IPS-18a (cell line): ENCODE measurements around the gene WBP1.
"Not testable (repeated sequence)": the region's sequence is repeated elsewhere in the genome, so short reads cannot be mapped to it uniquely, and the experiment has no call there.

Experiments used
- H3K27ac ChIP-seq: one replicate; pipeline ENCODE4 v1.5.1; 2013; ENCODE audit warnings: low read length
- H3K27me3 ChIP-seq: one replicate; pipeline ENCODE4 v1.6.1; 2013; ENCODE audit warnings: mild to moderate bottlenecking, low read length; ENCODE audit not compliant: control insufficient read depth, insufficient read depth
- H3K36me3 ChIP-seq: one replicate; pipeline ENCODE4 v1.6.1; 2013; ENCODE audit warnings: low read depth, low read length; ENCODE audit not compliant: control insufficient read depth
- H3K4me1 ChIP-seq: one replicate; pipeline ENCODE4 v1.6.1; 2013; ENCODE audit warnings: low read depth, low read length; ENCODE audit not compliant: control insufficient read depth
- H3K4me3 ChIP-seq: one replicate; pipeline ENCODE4 v1.5.1; 2013; ENCODE audit warnings: low read length
- H3K9ac ChIP-seq: one replicate; pipeline ENCODE4 v1.6.1; 2013; ENCODE audit warnings: mild to moderate bottlenecking, low read length, moderate library complexity
- H3K9me3 ChIP-seq: one replicate; pipeline ENCODE4 v1.6.1; 2013; ENCODE audit warnings: low read depth, low read length; ENCODE audit not compliant: control insufficient read depth

The WBP1 gene

GRCh38 chr2:74444498-74445318, 13.5 kb upstream of the WBP1 start:
- Histone ChIP-seq H3K9me3 (no peaks in the 10 kb centered on the region), H3K27ac (no peak overlapping the region), H3K4me3 (no peak overlapping the region), H3K4me1 (peaks cover 1% of the 10 kb centered on the region), H3K9ac (no peak overlapping the region), H3K36me3 (no peaks in the 10 kb centered on the region), H3K27me3 (no peaks in the 10 kb centered on the region)

DNA sequence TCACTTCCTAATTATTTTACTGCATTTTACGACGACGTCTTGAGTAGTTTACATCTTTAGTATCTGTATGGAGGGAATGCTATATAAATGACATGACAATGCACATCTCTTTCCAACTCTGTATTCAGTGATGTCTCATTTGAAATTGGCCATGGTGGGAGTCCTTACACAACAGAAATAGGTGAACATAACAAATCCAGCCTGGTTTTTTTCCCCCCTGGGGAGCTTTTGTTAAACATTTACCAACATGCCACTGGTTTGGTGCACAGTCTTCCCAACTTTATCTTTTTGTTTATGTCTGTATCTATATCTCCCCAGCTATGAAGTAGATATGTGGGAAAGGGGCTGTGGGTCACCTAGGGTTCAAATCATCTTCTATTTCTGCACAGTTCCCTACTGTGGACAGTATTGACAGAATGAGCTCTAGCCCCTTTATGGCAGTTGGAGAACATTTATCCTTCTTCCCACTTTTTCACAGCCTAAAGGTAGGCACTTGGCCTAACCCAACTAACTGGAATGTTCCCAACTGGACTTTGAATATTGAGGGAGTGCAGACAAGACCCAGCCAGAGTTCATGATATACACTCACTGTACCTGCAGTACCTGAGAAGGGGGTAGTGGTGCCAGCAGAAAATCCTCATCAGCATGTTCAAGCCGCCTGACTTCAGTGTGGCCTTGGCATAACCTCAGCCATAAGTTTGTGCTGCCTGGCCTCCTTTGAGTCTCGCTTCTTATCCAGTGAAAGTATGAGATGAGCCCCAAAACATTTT, 10.8 kb upstream of the WBP1 start:
- no peaks in the 10 kb centered on the region for H3K9me3 ChIP-seq
- no peak overlapping the region for H3K4me3 ChIP-seq
- H3K27ac ChIP-seq = no peak overlapping the region
- no peaks in the 10 kb centered on the region for H3K36me3 ChIP-seq
- no peaks in the 10 kb centered on the region for H3K27me3 ChIP-seq
- H3K9ac ChIP-seq = no peak overlapping the region
- H3K4me1 ChIP-seq = no peaks in the 10 kb centered on the region

GRCh38 chr2:74448771-74449170, 9.5 kb upstream of the WBP1 start:
- Histone ChIP-seq H3K4me1 (no peaks in the 10 kb centered on the region), H3K27ac (no peak overlapping the region), H3K9me3 (no peaks in the 10 kb centered on the region), H3K36me3 (no peaks in the 10 kb centered on the region), H3K4me3 (no peak overlapping the region), H3K27me3 (no peaks in the 10 kb centered on the region), H3K9ac (no peak overlapping the region)

- Histone ChIP-seq H3K9ac (no peak overlapping the region), H3K4me1 (no peaks in the 10 kb centered on the region), H3K9me3 (no peaks in the 10 kb centered on the region), H3K27ac (no peak overlapping the region), H3K4me3 (no peak overlapping the region), H3K27me3 (no peaks in the 10 kb centered on the region), H3K36me3 (no peaks in the 10 kb centered on the region)
Observed at GRCh38 chr2:74450570-74451190, 7.6 kb upstream of the WBP1 start.

DNA sequence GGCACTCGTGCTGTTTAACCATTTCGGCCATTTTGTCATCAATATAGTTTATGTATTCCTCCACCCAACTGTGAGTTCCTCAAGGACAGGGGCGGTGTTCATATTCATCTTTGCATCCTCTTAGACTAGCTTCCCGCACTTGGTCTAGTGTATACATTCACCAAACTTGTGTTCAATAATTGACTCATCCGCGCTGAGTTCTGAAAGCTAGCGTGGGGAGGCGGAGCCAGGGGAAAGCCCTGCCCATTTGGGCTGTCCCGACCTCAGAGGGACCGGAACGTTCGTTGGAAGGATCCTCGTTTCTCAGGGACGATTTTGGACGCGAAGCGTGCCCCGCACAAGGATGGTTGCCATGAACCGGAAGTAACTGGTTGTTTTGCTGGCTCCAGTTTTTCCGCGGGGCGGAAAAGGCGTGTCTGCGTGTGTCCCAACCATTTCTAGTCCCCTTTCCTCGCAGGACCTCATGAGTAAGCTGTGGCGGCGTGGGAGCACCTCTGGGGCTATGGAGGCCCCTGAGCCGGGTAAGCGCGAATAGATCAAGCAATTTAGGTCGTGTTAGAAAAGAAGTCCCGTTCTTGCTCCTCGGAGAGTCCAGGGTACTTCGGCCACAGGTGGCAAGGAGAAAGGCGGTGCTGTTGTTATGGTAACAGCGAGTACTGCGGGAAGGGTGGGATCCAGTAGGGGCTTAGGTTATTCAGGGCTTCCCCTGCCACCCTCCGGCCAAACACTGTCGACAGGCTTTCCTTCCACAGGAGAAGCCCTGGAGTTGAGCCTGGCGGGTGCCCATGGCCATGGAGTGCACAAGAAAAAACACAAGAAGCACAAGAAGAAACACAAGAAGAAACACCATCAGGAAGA, 3.4 kb upstream of the WBP1 start, which contains the start of gene INO80B:
TSS of gene INO80B (plus strand) at position 434 of the 858 bp plus-strand sequence. CDS start at position 464, 30 bp downstream.
- peak within 1 kb of the TSS; percentile 86 for H3K4me3 ChIP-seq
- H3K27me3 ChIP-seq = no peaks in the 10 kb centered on the region
- H3K27ac ChIP-seq = peak within 1 kb of the TSS; percentile 83
- no peaks in the 10 kb centered on the region for H3K9me3 ChIP-seq
- H3K4me1 ChIP-seq = peaks cover 6% of the 10 kb centered on the region
- peak within 1 kb of the TSS; percentile 78 for H3K9ac ChIP-seq
- H3K36me3 ChIP-seq = no peaks in the 10 kb centered on the region

- Histone ChIP-seq H3K27me3 (no peaks in the 10 kb centered on the region), H3K27ac (no peak overlapping the region), H3K36me3 (peaks cover 13% of the 10 kb centered on the region), H3K9me3 (no peaks in the 10 kb centered on the region), H3K4me1 (peaks cover 6% of the 10 kb centered on the region), H3K9ac (peak overlapping the region; percentile 51), H3K4me3 (peak overlapping the region; percentile 74)
Observed at GRCh38 chr2:74457129-74457548, 1.1 kb upstream of the WBP1 start.

GRCh38 chr2:74457549-74458131, 598 bp upstream of the WBP1 start:
- peaks cover 6% of the 10 kb centered on the region for H3K4me1 ChIP-seq
- H3K9me3 ChIP-seq = no peaks in the 10 kb centered on the region
- H3K4me3 ChIP-seq = peak overlapping the region; percentile 74
- no peaks in the 10 kb centered on the region for H3K27me3 ChIP-seq
- peak overlapping the region; percentile 56 for H3K27ac ChIP-seq
- peaks cover 18% of the 10 kb centered on the region for H3K36me3 ChIP-seq
- peak overlapping the region; percentile 86 for H3K9ac ChIP-seq

GRCh38 chr2:74458938-74459363, 713 bp downstream of the WBP1 start:
- Histone ChIP-seq H3K9me3 (no peaks in the 10 kb centered on the region), H3K27me3 (no peaks in the 10 kb centered on the region), H3K4me1 (peaks cover 6% of the 10 kb centered on the region), H3K9ac (peak overlapping the region; percentile 66), H3K4me3 (peak overlapping the region; percentile 74), H3K27ac (peak overlapping the region; percentile 47), H3K36me3 (peaks cover 24% of the 10 kb centered on the region)

DNA sequence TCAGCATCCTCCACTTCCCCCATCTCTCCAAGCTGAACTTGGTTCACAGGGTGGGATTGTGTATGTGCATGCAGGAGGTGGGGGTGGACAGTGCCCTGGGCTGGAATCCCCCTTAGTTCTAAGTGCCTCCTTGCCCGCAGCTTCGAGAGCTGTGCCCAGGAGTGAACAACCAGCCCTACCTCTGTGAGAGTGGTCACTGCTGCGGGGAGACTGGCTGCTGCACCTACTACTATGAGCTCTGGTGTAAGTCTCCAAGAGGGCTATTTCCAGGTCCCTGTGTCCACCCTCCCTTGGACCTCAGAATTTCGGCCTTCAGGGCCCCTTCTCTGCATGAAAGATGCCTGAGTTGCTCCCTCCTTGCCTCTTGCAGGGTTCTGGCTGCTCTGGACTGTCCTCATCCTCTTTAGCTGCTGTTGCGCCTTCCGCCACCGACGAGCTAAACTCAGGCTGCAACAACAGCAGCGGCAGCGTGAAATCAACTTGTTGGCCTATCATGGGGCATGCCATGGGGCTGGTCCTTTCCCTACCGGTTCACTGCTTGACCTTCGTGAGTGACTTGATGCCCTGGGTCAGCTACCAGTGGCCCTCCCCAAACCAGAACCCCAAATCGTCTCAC, 1.4 kb downstream of the WBP1 start:
- H3K27ac ChIP-seq, H3K9me3 ChIP-seq, H3K9ac ChIP-seq, H3K4me1 ChIP-seq, H3K27me3 ChIP-seq: not testable (repeated sequence)
- H3K36me3 ChIP-seq = peaks cover 24% of the 10 kb centered on the region
- H3K4me3 ChIP-seq = peak overlapping the region; percentile 74

- not testable (repeated sequence) for H3K4me3 ChIP-seq, H3K4me1 ChIP-seq, H3K9ac ChIP-seq, H3K27ac ChIP-seq, H3K9me3 ChIP-seq, H3K27me3 ChIP-seq
- peaks cover 24% of the 10 kb centered on the region for H3K36me3 ChIP-seq
Observed at GRCh38 chr2:74460187-74460586, 1.9 kb downstream of the WBP1 start.
